Thyroid gland (tissue), 4 donors: ENCODE measurements around the gene LGALS8. TPM values are rescaled to one million over a fixed set of nuclear protein-coding genes. Genes with fewer than 3 reads are reported as not detected.

Experiments
- DNase-seq, 2 donors: peaks; one replicate each; pipeline ENCODE4 v3.0.0-alpha.2; 2019
- H3K27ac ChIP-seq, 3 donors: fragments of 200-600 bp; sonication (generic); 1 replicate in 2 of 3; 2 replicates in 1 of 3; pipeline ENCODE4 v1.5.1; 2016 to 2019; ENCODE audit warnings: mild to moderate bottlenecking in 1 of 3, moderate library complexity in 1 of 3
- H3K27me3 ChIP-seq: fragments of 200-600 bp; sonication (generic); one replicate; pipeline ENCODE4 v1.5.1; 2019
- H3K36me3 ChIP-seq, 2 donors: fragments of 200-600 bp; sonication (generic); one replicate each; pipeline ENCODE4 v1.5.1; 2016 to 2019
- H3K4me1 ChIP-seq, 2 donors: fragments of 200-600 bp; sonication (generic); one replicate each; pipeline ENCODE4 v1.5.1; 2017 to 2019
- H3K4me3 ChIP-seq, 3 donors: fragments of 200-600 bp; sonication (generic); replicated peaks in 1 of 3; 1 replicate in 2 of 3; 2 replicates in 1 of 3; pipeline ENCODE4 v1.5.1; 2016; ENCODE audit warnings: mild to moderate bottlenecking in 1 of 3
- H3K9me3 ChIP-seq: fragments of 200-600 bp; sonication (generic); one replicate; pipeline ENCODE4 v1.5.1; 2017
- POLR2A ChIP-seq, 2 donors: fragments of 450-650 bp; IDR thresholded peaks; one replicate each; pipeline ENCODE4 v1.6.1; 2017; ENCODE audit warnings: antibody characterized with exemption in 2 of 2, mild to moderate bottlenecking in 2 of 2, moderate library complexity in 1 of 2
- WGBS, 2 donors: methylation state at CpG; one replicate each; pipeline ENCODE4 v1.1.5; 2017; 5-methylcytosine and 5-hydroxymethylcytosine counted together
- intact Hi-C: fragments of 100-400 bp; cut with DNase I; formaldehyde crosslinking; loops from one replicate; pipeline ENCODE4 v1.15.1; 2023
- total RNA-seq, 4 donors: library from RNA; depleted of rRNA; stranded (reverse); fragments of >200 nt; gene quantifications; one replicate each; pipeline ENCODE4 v1.2.3, GENCODE V29; 2016
- TF ChIP-seq, protein P1 (sequence below), 6 experiments: fragments of 200-600 bp in 3 of 6; fragments of 450-650 bp in 3 of 6; sonication (generic) in 3 of 6; IDR thresholded peaks; one replicate each; pipeline ENCODE4 v1.5.1; 2016 to 2019; ENCODE audit warnings: antibody characterized with exemption in 6 of 6, mild to moderate bottlenecking in 2 of 6, inconsistent platforms in 1 of 6, moderate library complexity in 1 of 6

The LGALS8 gene
- total RNA-seq, 4 donors from 2014 or later: 61.8 to 94.2 (median 79.2) TPM

DNA sequence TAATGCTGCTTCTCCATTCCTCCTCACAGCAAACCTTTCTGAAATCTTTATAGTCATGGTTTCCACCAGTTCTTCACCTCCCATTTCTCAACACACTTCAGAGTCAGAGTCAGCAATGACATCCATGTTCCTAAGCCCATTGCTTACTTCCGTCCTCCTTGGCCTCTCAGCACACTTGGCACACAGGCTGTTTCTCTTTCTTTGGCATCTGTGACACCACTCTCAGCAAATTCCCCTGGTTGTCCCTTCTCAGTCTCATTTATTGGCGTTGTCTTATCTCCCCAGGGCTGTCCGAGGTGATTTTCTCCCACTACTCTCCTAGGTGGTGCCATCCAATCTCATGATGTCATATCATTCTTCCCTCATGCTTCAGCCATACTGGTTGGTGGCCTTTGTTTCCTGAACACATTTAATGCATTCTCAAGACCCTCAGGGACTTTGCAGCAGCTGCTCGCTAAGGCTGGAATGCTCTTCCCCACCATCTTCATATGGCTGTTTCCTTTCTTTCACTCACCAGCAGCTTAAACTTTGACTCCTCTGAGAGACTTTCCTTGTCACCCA, 3.3 kb upstream of the LGALS8 start:
- Histone ChIP-seq H3K36me3 (no peaks in the 10 kb centered on the region), H3K4me3 (no peak overlapping the region), H3K27ac (no peak overlapping the region), H3K27me3 (no peaks in the 10 kb centered on the region), H3K9me3 (no peaks in the 10 kb centered on the region), H3K4me1 (peaks cover 6 to 15% of the 10 kb centered on the region in 2 donors)
- 76 to 85% methylated on average over 4 of the region's 4 CpGs for WGBS, 2 donors
- TF ChIP-seq, protein P1, sequence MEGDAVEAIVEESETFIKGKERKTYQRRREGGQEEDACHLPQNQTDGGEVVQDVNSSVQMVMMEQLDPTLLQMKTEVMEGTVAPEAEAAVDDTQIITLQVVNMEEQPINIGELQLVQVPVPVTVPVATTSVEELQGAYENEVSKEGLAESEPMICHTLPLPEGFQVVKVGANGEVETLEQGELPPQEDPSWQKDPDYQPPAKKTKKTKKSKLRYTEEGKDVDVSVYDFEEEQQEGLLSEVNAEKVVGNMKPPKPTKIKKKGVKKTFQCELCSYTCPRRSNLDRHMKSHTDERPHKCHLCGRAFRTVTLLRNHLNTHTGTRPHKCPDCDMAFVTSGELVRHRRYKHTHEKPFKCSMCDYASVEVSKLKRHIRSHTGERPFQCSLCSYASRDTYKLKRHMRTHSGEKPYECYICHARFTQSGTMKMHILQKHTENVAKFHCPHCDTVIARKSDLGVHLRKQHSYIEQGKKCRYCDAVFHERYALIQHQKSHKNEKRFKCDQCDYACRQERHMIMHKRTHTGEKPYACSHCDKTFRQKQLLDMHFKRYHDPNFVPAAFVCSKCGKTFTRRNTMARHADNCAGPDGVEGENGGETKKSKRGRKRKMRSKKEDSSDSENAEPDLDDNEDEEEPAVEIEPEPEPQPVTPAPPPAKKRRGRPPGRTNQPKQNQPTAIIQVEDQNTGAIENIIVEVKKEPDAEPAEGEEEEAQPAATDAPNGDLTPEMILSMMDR (IDR thresholded peaks at IDR 0.05): no peak
- TF ChIP-seq POLR2A (IDR thresholded peaks at IDR 0.05): no peak
- intact Hi-C loops: loop anchor here (10.0 kb wide), 1 partner anchor 416 kb away; no protein-coding TSS in a partner anchor
- DNase-seq: no peak

DNA sequence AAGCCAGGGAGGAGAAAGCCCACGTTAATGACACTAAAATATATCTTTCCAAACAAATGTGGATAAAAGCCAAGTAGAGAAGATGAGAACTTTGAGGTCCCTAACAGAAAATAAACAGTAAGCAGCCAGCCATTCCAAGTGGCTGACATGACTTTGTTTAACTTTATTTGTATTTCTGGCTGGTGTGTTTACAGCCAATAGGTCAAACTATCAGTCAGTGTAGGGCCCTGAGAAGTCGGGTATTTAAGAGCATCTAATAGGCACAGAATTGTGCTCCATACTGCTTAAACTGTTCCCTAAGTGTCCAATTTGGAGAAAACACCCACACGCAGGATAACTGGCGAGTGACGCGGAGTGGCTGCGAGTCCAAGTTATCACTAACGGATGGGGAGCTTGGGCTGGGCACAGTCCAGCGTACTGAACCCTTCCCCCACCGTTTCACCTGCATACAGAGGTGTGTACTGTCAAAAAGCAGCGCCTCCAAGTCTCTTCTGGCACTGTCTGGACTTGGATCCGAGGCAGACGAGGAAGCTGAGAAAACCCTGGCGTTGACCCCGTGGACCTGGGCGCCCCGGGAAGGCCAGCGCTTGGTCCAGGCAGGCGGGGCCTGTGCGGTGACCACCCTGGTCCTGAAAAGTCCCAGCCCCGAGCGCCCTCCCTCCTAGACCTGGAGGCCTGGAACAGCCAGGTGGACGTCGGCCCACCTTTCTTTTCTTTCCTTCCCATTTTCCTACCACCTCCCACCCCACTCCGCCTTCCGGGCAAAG, 662 bp upstream of the LGALS8 start:
- Histone ChIP-seq H3K9me3 (no peaks in the 10 kb centered on the region), H3K27ac (peak overlapping the region; percentile 52 to 94 (median 75)), H3K4me1 (peaks cover 6 to 15% of the 10 kb centered on the region in 2 donors), H3K27me3 (no peaks in the 10 kb centered on the region), H3K4me3 (peak overlapping the region; percentile 49 to 95 (median 63)), H3K36me3 (peaks cover 0 to 11% of the 10 kb centered on the region in 2 donors)
- intact Hi-C loops: loop anchor here (10.0 kb wide), 1 partner anchor 418 kb away; no protein-coding TSS in a partner anchor
- peak; percentile 54 to 64 for DNase-seq
- 13 to 15% methylated on average over 23 to 26 of the region's 26 CpGs for WGBS, 2 donors
- no peak for TF ChIP-seq POLR2A (IDR thresholded peaks at IDR 0.05)
- TF ChIP-seq, protein P1 (IDR thresholded peaks at IDR 0.05): no peak

DNA sequence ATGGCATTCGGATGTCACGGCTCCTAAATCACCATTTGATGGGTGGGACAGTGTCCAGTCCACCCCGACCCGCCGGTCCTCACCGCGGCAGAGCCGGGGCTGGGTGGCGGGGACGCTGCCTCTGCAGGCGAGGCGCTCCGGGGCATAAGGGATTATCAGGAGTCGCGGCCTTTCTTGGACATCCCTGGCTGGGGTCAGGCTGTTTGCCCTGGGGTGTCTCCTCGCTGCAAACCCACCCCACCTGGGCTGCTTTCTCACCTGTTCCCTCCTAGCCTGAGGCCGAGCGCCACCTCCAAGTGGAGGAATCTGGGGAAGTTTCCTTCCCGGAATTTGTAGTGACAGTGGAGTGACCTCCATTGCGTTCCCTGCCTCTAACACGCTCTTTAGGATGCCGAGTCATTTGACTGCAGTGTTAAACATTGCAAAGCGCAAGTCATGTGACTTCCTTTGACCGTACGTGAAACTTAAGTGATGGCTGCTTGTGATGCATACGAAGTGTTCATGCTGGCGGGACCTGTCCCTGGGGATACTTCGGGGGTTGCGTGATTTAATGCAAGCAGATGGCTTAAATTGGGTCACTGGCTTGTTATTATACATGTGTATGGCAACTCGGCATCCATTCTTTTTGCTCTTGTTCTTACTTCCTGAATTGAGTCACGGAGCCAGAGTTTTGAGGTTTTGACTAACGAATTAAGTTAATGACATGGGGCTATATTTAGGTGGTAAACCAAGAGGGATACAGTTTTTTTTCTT, 536 bp downstream of the LGALS8 start:
- peaks cover 6 to 15% of the 10 kb centered on the region in 2 donors for H3K4me1 ChIP-seq
- H3K4me3 ChIP-seq: peak overlapping the region; percentile 49 to 95 (median 63)
- no peaks in the 10 kb centered on the region for H3K9me3 ChIP-seq
- intact Hi-C loops: loop anchor here (10.0 kb wide), 1 partner anchor 420 kb away; no protein-coding TSS in a partner anchor
- peaks cover 0 to 11% of the 10 kb centered on the region in 2 donors for H3K36me3 ChIP-seq
- DNase-seq: peak in 1 of 2 donors; percentile 42
- WGBS, 2 donors: 1% methylated on average over 18 to 26 of the region's 32 CpGs
- TF ChIP-seq POLR2A (IDR thresholded peaks at IDR 0.05): peak in 1 of 2 donors; percentile 2
- TF ChIP-seq, protein P1 (IDR thresholded peaks at IDR 0.05): no peak
- H3K27me3 ChIP-seq: no peaks in the 10 kb centered on the region
- H3K27ac ChIP-seq: peak overlapping the region; percentile 52 to 94 (median 75)

DNA sequence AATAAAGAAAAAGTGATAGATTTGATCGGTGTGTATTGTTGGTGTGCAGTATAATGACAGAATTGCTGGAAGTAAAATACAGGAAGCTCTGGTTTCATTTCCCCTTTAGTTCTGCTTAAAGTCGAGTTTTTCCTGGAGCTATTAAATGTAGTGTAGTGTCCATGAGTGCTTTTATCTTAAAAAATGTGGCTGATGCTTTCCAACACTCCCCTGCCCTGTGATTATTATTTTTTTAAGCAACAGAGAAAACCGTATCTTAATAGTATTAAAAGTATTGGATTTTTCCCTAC, 1.1 kb downstream of the LGALS8 start:
- Histone ChIP-seq H3K27ac (peak overlapping the region in 2 of 3 donors; percentile 75 to 94), H3K27me3 (no peaks in the 10 kb centered on the region), H3K4me3 (peak overlapping the region in 2 of 3 donors; percentile 49 to 63), H3K36me3 (peaks cover 0 to 11% of the 10 kb centered on the region in 2 donors), H3K9me3 (no peaks in the 10 kb centered on the region), H3K4me1 (peaks cover 6 to 15% of the 10 kb centered on the region in 2 donors)
- WGBS, 2 donors: 14 to 16% methylated on average over 3 of the region's 3 CpGs
- no peak for DNase-seq
- TF ChIP-seq, protein P1 (IDR thresholded peaks at IDR 0.05): no peak
- no peak for TF ChIP-seq POLR2A (IDR thresholded peaks at IDR 0.05)
- intact Hi-C loops: loop anchor here (10.0 kb wide), 1 partner anchor 420 kb away; no protein-coding TSS in a partner anchor
